ENCODE data around the gene MACROD2. TPM values are rescaled to one million over a fixed set of nuclear protein-coding genes. Genes with fewer than 3 reads are reported as not detected.

The MACROD2 gene
- total RNA-seq, 1 experiment from 2014 or later = 3.7 TPM

DNA sequence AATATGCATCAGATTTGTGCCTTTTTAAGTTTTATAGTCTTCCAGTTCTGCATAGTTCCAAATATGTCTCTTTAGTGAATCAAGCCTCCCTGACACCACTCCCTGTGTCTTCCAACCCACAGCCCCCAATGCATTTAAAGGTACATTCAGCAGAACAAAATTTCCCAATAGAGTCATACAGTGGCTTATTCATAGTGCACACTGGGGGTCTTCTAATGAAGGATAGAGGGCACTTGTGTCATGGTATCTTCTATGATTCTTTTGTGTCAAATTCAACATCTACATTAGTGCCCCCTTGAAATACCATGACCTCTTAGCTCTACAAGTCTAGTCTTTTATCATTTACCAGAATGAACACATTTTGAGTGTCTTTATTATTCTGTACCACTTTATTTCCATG, 308.3 kb downstream of the MACROD2 start:
- Histone ChIP-seq H2AFZ (ENCODE audit: low read depth, low read length, poor library complexity, severe bottlenecking) (no peak overlapping the region), H3K27me3 (ENCODE audit: insufficient read depth, low read length) (no peaks in the 10 kb centered on the region), H3K9me3 (ENCODE audit: control insufficient read depth in 1 of 2, insufficient read depth in 1 of 2, low read depth in 1 of 2, low read length in 2 of 2) (no peaks in the 10 kb centered on the region), H3K9ac (ENCODE audit: low read length) (no peak overlapping the region), H3K4me2 (ENCODE audit: low read length) (no peak overlapping the region), H3K4me3 (replicated peaks in 1 of 2; ENCODE audit: low read depth in 1 of 2, low read length in 2 of 2) (no peak overlapping the region), H3K4me1 (ENCODE audit: control insufficient read depth in 1 of 2, insufficient read depth in 2 of 2, low read length in 2 of 2) (no peaks in the 10 kb centered on the region), H3K9me2 (ENCODE audit: insufficient read depth) (no peaks in the 10 kb centered on the region), H3K36me3 (ENCODE audit: control insufficient read depth in 1 of 2, insufficient read depth in 2 of 2, low read length in 2 of 2) (no peaks in the 10 kb centered on the region), H3K79me2 (ENCODE audit: insufficient read depth, low read length) (no peaks in the 10 kb centered on the region), H4K20me1 (ENCODE audit: insufficient read depth) (no peaks in the 10 kb centered on the region), H3K27ac (ENCODE audit: low read depth, low read length) (no peak overlapping the region)
- no TSS peak for BruUV-seq (replicated peaks)
- ChIA-PET RAD21 (ENCODE audit: low non-redundant PET in 1 of 2, low total read pairs in 2 of 2, uncharacterized antibody in 2 of 2, unreplicated experiment in 2 of 2) (no interaction called here), CTCF (no interaction called here), POLR2A (no interaction called here)
- ATAC-seq (no peak), DNase-seq (ENCODE audit: low read depth, low spot score) (no peak)
- intact Hi-C loops (cut with micrococcal nuclease) = no loop called here
- TF ChIP-seq SIN3A (IDR thresholded peaks at IDR 0.05; ENCODE audit: low read depth) (no peak), EZH2 (IDR thresholded peaks at IDR 0.05) (no peak), JUND (IDR thresholded peaks at IDR 0.05) (no peak), FOSL1 (IDR thresholded peaks at IDR 0.05; ENCODE audit: low read depth) (no peak), ELF1 (IDR thresholded peaks at IDR 0.05; ENCODE audit: borderline replicate concordance, low read depth) (no peak), ATF3 (IDR thresholded peaks at IDR 0.05) (no peak), CBX3 (IDR thresholded peaks at IDR 0.05; ENCODE audit: low read depth) (no peak), POLR2A (IDR thresholded peaks at IDR 0.05; ENCODE audit: borderline replicate concordance, extremely low read depth, insufficient read depth, insufficient read length) (no peak)

GRCh38 chr20:14304472-14304871, 309.2 kb downstream of the MACROD2 start:
- CTCF ChIA-PET = no interaction called here
- Histone ChIP-seq H3K36me3 (ENCODE audit: control insufficient read depth in 1 of 2, insufficient read depth in 2 of 2, low read length in 2 of 2) (no peaks in the 10 kb centered on the region), H4K20me1 (ENCODE audit: insufficient read depth) (no peaks in the 10 kb centered on the region), H3K9me2 (ENCODE audit: insufficient read depth) (no peaks in the 10 kb centered on the region), H3K9ac (ENCODE audit: low read length) (no peak overlapping the region), H3K4me3 (replicated peaks in 1 of 2; ENCODE audit: low read depth in 1 of 2, low read length in 2 of 2) (no peak overlapping the region), H3K27me3 (ENCODE audit: insufficient read depth, low read length) (no peaks in the 10 kb centered on the region), H3K79me2 (ENCODE audit: insufficient read depth, low read length) (no peaks in the 10 kb centered on the region), H3K27ac (ENCODE audit: low read depth, low read length) (no peak overlapping the region), H3K9me3 (ENCODE audit: control insufficient read depth in 1 of 2, insufficient read depth in 1 of 2, low read depth in 1 of 2, low read length in 2 of 2) (no peaks in the 10 kb centered on the region), H3K4me2 (ENCODE audit: low read length) (no peak overlapping the region), H2AFZ (ENCODE audit: low read depth, low read length, poor library complexity, severe bottlenecking) (no peak overlapping the region), H3K4me1 (ENCODE audit: control insufficient read depth in 1 of 2, insufficient read depth in 2 of 2, low read length in 2 of 2) (no peaks in the 10 kb centered on the region)
- BruUV-seq (replicated peaks) = no TSS peak
- DNase-seq (ENCODE audit: low read depth, low spot score) (no peak), ATAC-seq (no peak)
- intact Hi-C loops (cut with micrococcal nuclease) = no loop called here
- RAD21 ChIA-PET (ENCODE audit: low non-redundant PET in 1 of 2, low total read pairs in 2 of 2, uncharacterized antibody in 2 of 2, unreplicated experiment in 2 of 2) = no interaction called here
- POLR2A ChIA-PET = no interaction called here
- no peak for TF ChIP-seq ATF3 (IDR thresholded peaks at IDR 0.05)
- no peak for TF ChIP-seq EZH2 (IDR thresholded peaks at IDR 0.05)
- TF ChIP-seq, protein P1, sequence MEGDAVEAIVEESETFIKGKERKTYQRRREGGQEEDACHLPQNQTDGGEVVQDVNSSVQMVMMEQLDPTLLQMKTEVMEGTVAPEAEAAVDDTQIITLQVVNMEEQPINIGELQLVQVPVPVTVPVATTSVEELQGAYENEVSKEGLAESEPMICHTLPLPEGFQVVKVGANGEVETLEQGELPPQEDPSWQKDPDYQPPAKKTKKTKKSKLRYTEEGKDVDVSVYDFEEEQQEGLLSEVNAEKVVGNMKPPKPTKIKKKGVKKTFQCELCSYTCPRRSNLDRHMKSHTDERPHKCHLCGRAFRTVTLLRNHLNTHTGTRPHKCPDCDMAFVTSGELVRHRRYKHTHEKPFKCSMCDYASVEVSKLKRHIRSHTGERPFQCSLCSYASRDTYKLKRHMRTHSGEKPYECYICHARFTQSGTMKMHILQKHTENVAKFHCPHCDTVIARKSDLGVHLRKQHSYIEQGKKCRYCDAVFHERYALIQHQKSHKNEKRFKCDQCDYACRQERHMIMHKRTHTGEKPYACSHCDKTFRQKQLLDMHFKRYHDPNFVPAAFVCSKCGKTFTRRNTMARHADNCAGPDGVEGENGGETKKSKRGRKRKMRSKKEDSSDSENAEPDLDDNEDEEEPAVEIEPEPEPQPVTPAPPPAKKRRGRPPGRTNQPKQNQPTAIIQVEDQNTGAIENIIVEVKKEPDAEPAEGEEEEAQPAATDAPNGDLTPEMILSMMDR (IDR thresholded peaks at IDR 0.05 in 2 of 3, conservative IDR thresholded peaks at IDR 0.05 in 1 of 3; ENCODE audit: borderline replicate concordance in 1 of 3, insufficient read depth in 1 of 3, low read depth in 2 of 3, low read length in 2 of 3) = no peak
- no peak for TF ChIP-seq POLR2A (IDR thresholded peaks at IDR 0.05; ENCODE audit: borderline replicate concordance, extremely low read depth, insufficient read depth, insufficient read length)
- TF ChIP-seq SIN3A (IDR thresholded peaks at IDR 0.05; ENCODE audit: low read depth) = no peak
- no peak for TF ChIP-seq SRF (IDR thresholded peaks at IDR 0.05; ENCODE audit: low read depth)
- no peak for TF ChIP-seq ELF1 (IDR thresholded peaks at IDR 0.05; ENCODE audit: borderline replicate concordance, low read depth)
- no peak for TF ChIP-seq JUND (IDR thresholded peaks at IDR 0.05)
- TF ChIP-seq, protein P2, sequence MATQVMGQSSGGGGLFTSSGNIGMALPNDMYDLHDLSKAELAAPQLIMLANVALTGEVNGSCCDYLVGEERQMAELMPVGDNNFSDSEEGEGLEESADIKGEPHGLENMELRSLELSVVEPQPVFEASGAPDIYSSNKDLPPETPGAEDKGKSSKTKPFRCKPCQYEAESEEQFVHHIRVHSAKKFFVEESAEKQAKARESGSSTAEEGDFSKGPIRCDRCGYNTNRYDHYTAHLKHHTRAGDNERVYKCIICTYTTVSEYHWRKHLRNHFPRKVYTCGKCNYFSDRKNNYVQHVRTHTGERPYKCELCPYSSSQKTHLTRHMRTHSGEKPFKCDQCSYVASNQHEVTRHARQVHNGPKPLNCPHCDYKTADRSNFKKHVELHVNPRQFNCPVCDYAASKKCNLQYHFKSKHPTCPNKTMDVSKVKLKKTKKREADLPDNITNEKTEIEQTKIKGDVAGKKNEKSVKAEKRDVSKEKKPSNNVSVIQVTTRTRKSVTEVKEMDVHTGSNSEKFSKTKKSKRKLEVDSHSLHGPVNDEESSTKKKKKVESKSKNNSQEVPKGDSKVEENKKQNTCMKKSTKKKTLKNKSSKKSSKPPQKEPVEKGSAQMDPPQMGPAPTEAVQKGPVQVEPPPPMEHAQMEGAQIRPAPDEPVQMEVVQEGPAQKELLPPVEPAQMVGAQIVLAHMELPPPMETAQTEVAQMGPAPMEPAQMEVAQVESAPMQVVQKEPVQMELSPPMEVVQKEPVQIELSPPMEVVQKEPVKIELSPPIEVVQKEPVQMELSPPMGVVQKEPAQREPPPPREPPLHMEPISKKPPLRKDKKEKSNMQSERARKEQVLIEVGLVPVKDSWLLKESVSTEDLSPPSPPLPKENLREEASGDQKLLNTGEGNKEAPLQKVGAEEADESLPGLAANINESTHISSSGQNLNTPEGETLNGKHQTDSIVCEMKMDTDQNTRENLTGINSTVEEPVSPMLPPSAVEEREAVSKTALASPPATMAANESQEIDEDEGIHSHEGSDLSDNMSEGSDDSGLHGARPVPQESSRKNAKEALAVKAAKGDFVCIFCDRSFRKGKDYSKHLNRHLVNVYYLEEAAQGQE (IDR thresholded peaks at IDR 0.05; ENCODE audit: low read depth) = no peak
- TF ChIP-seq POLR2AphosphoS5 (IDR thresholded peaks at IDR 0.05; ENCODE audit: low read depth, low read length) = no peak
- TF ChIP-seq RAD21 (IDR thresholded peaks at IDR 0.05; ENCODE audit: low read depth) = no peak
- no peak for TF ChIP-seq ZFX (IDR thresholded peaks at IDR 0.05)
- TF ChIP-seq FOSL1 (IDR thresholded peaks at IDR 0.05; ENCODE audit: low read depth) = no peak
- TF ChIP-seq ZNF274 (IDR thresholded peaks at IDR 0.05; ENCODE audit: low read depth, low read length) = no peak
- TF ChIP-seq, protein P3, sequence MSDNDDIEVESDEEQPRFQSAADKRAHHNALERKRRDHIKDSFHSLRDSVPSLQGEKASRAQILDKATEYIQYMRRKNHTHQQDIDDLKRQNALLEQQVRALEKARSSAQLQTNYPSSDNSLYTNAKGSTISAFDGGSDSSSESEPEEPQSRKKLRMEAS (IDR thresholded peaks at IDR 0.05) = no peak

Measured in HCT116 (cell line).